ELR (cell line): ENCODE measurements around the gene KCNMB2.

Experiments
- DNase-seq: peaks from one replicate; pipeline ENCODE4 v3.0.0-alpha.2; 2015; ENCODE audit warnings: low read depth

KCNMB2 gene

GRCh38 chr3:178569826-178570225 is 33.6 kb downstream of the KCNMB2 start:
- no peak for DNase-seq

GRCh38 chr3:178583963-178584575 is 47.8 kb downstream of the KCNMB2 start:
- DNase-seq = no peak

GRCh38 chr3:178584722-178585380 is 48.6 kb downstream of the KCNMB2 start:
- DNase-seq = no peak

GRCh38 chr3:178585454-178585853 is 49.2 kb downstream of the KCNMB2 start:
- no peak for DNase-seq

- DNase-seq = no peak
Observed at GRCh38 chr3:178586076-178586475, 49.8 kb downstream of the KCNMB2 start.

GRCh38 chr3:178588628-178589027 is 52.4 kb downstream of the KCNMB2 start:
- no peak for DNase-seq

- no peak for DNase-seq
Observed at GRCh38 chr3:178593786-178594185, 57.5 kb downstream of the KCNMB2 start.

GRCh38 chr3:178597371-178597770 is 61.1 kb downstream of the KCNMB2 start:
- no peak for DNase-seq

- no peak for DNase-seq
Observed at GRCh38 chr3:178602856-178603255, 66.6 kb downstream of the KCNMB2 start.

- no peak for DNase-seq
Observed at GRCh38 chr3:178603735-178604134, 67.5 kb downstream of the KCNMB2 start.

GRCh38 chr3:178618197-178618596 is 82.0 kb downstream of the KCNMB2 start:
- no peak for DNase-seq

- no peak for DNase-seq
Observed at GRCh38 chr3:178618896-178619295, 82.7 kb downstream of the KCNMB2 start.

GRCh38 chr3:178623666-178624255 is 87.5 kb downstream of the KCNMB2 start:
- DNase-seq = no peak

GRCh38 chr3:178624276-178624675 is 88.0 kb downstream of the KCNMB2 start:
- DNase-seq = no peak

GRCh38 chr3:178625053-178625600 is 88.9 kb downstream of the KCNMB2 start:
- no peak for DNase-seq

GRCh38 chr3:178628037-178628436 is 91.8 kb downstream of the KCNMB2 start:
- DNase-seq = no peak

GRCh38 chr3:178629430-178630178 is 93.4 kb downstream of the KCNMB2 start:
- DNase-seq = no peak

GRCh38 chr3:178631950-178632349 is 95.7 kb downstream of the KCNMB2 start:
- DNase-seq = no peak

GRCh38 chr3:178634975-178635374 is 98.7 kb downstream of the KCNMB2 start:
- no peak for DNase-seq

GRCh38 chr3:178637802-178638201 is 101.6 kb downstream of the KCNMB2 start:
- no peak for DNase-seq

- DNase-seq = no peak
Observed at GRCh38 chr3:178645503-178645902, 109.3 kb downstream of the KCNMB2 start.

GRCh38 chr3:178646186-178646862 is 110.1 kb downstream of the KCNMB2 start:
- DNase-seq = no peak
